HEK293 (cell line): Measurements from ENCODE around the gene COL7A1.

Source experiments
- GLI4 ChIP-seq: fragments of 450-650 bp; formaldehyde crosslinking; IDR thresholded peaks from 2 replicates; pipeline ENCODE4 v1.5.1; 2016; ENCODE audit warnings: missing biosample characterization, missing genetic modification characterization
- HOXA7 ChIP-seq: sonication (generic); formaldehyde crosslinking; IDR thresholded peaks from 2 replicates; pipeline ENCODE4 v1.8.1; 2022; ENCODE audit warnings: missing genetic modification reagents, borderline replicate concordance
- KLF10 ChIP-seq: fragments of 450-650 bp; IDR thresholded peaks from 2 replicates; pipeline ENCODE4 v1.5.1; 2018; ENCODE audit warnings: missing biosample characterization, mild to moderate bottlenecking, missing genetic modification characterization
- SP7 ChIP-seq: fragments of 450-650 bp; formaldehyde crosslinking; IDR thresholded peaks from 2 replicates; pipeline ENCODE4 v1.5.1; 2016; ENCODE audit warnings: missing biosample characterization, missing genetic modification characterization
- YY1 ChIP-seq: fragments of 450-650 bp; formaldehyde crosslinking; IDR thresholded peaks from 2 replicates; pipeline ENCODE4 v1.5.1; 2018; ENCODE audit warnings: missing biosample characterization, missing genetic modification characterization
- ZNF140 ChIP-seq: fragments of 450-650 bp; formaldehyde crosslinking; IDR thresholded peaks from 2 replicates; pipeline ENCODE4 v1.5.1; 2016; ENCODE audit warnings: missing biosample characterization, missing genetic modification characterization
- ZNF76 ChIP-seq: fragments of 450-650 bp; formaldehyde crosslinking; IDR thresholded peaks from 2 replicates; pipeline ENCODE4; 2016; ENCODE audit warnings: low read depth, missing biosample characterization, missing genetic modification characterization, borderline replicate concordance
- ZNF777 ChIP-seq: fragments of 450-650 bp; formaldehyde crosslinking; IDR thresholded peaks from 2 replicates; pipeline ENCODE4 v1.5.1; 2017; ENCODE audit warnings: missing biosample characterization, missing genetic modification characterization, borderline replicate concordance
- TF ChIP-seq, protein P1 (sequence below): fragments of 450-650 bp; formaldehyde crosslinking; IDR thresholded peaks from 2 replicates; pipeline ENCODE4 v1.5.1; 2016; ENCODE audit warnings: missing biosample characterization, missing genetic modification characterization

DNA sequence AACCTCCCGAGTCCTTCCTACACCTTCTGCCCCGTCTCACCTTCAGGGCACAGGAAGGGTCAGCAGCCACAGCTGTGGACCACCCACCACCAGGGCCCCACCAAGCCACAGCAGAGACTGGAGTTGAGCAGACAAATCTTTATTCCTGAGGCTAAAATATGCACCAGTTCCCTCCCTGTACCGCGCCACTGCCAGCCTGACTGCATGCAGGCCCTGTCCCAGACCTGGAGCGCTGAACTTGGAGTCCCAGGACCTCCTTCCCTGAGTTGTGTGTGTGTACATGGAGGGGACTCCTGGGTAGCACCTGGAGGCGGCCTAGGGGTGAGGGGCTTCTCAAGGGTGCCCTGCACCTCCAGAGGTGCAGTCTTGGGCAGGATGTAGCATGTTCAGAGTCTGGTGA is 30.5 kb upstream of the COL7A1 start:
- TF ChIP-seq, protein P1, sequence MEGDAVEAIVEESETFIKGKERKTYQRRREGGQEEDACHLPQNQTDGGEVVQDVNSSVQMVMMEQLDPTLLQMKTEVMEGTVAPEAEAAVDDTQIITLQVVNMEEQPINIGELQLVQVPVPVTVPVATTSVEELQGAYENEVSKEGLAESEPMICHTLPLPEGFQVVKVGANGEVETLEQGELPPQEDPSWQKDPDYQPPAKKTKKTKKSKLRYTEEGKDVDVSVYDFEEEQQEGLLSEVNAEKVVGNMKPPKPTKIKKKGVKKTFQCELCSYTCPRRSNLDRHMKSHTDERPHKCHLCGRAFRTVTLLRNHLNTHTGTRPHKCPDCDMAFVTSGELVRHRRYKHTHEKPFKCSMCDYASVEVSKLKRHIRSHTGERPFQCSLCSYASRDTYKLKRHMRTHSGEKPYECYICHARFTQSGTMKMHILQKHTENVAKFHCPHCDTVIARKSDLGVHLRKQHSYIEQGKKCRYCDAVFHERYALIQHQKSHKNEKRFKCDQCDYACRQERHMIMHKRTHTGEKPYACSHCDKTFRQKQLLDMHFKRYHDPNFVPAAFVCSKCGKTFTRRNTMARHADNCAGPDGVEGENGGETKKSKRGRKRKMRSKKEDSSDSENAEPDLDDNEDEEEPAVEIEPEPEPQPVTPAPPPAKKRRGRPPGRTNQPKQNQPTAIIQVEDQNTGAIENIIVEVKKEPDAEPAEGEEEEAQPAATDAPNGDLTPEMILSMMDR (tag by site-specific recombination) = no peak
- TF ChIP-seq HOXA7 (no peak), SP7 (tag by site-specific recombination) (no peak), YY1 (tag by site-specific recombination) (no peak), KLF10 (no peak), ZNF140 (tag by site-specific recombination) (no peak), ZNF777 (tag by site-specific recombination) (no peak), ZNF76 (tag by site-specific recombination) (no peak), GLI4 (no peak)
